Right renal pelvis (tissue), 4 donors: ENCODE results near the gene HOXB8. TPM values are rescaled to one million over a fixed set of nuclear protein-coding genes. Genes with fewer than 3 reads are reported as not detected.

Source experiments
- DNase-seq, 4 donors: peaks; one replicate each; pipeline ENCODE4 v3.0.0-alpha.2; 2013; ENCODE audit warnings: low read depth in 4 of 4, low spot score in 3 of 4, missing footprints in 1 of 4
- polyA plus RNA-seq, 4 donors: library from polyadenylated mRNA; unstranded; fragments of 120-200 nt; gene quantifications; one replicate each; pipeline ENCODE4 v1.2.1, GENCODE V29; 2013; ENCODE audit not compliant: insufficient read length in 4 of 4

The HOXB8 gene
- polyA plus RNA-seq, 4 donors = 47.3 to 55.5 (median 48.6) TPM

- no peak for DNase-seq
Observed at GRCh38 chr17:48571024-48571818, 43.9 kb downstream of the HOXB8 start.

- DNase-seq = no peak
Observed at GRCh38 chr17:48570325-48571023, 44.6 kb downstream of the HOXB8 start.

GRCh38 chr17:48569674-48570324 lies 45.3 kb downstream of the HOXB8 start:
- DNase-seq = no peak

DNA sequence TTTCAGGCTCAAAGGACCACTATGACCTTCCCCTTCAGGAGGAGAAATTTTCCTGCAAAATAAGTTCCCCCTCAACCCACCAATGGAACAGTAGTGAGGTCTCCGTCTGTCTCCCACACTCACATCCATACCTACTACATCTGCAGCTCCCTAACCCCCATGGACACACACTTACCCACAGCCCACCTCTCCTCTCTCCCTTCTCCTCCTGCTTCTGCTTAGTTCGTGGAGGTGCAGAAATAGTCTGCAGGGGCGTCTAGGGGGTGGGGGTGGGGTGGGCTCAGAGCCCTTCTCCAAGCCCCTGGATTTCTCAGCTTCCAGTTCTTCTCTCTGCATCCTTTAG lies 45.9 kb downstream of the HOXB8 start:
- DNase-seq = no peak

- DNase-seq = no peak
Observed at GRCh38 chr17:48568499-48569239, 46.4 kb downstream of the HOXB8 start.

GRCh38 chr17:48567646-48568354 lies 47.3 kb downstream of the HOXB8 start:
- DNase-seq = no peak

GRCh38 chr17:48567209-48567608 lies 47.9 kb downstream of the HOXB8 start:
- no peak for DNase-seq

DNA sequence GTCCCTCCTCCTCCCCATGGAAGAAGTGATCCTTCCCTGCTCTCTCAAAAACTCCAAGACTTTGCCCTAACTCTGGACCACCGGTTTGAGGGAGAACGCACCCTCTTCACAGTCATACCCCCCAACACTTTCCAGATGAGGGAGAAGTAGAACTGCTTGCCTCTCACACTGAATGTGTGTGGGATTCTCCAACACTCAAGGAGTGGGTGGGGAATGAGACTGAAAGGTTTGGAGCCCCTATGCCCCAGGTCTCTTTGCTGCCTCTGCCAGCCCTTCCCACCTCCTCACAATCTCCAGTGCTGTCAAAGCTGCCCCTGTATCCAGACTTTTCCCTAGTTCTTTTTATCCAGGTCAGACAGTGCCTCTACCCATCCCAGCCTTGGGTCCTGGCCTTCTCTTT lies 48.4 kb downstream of the HOXB8 start:
- no peak for DNase-seq

DNA sequence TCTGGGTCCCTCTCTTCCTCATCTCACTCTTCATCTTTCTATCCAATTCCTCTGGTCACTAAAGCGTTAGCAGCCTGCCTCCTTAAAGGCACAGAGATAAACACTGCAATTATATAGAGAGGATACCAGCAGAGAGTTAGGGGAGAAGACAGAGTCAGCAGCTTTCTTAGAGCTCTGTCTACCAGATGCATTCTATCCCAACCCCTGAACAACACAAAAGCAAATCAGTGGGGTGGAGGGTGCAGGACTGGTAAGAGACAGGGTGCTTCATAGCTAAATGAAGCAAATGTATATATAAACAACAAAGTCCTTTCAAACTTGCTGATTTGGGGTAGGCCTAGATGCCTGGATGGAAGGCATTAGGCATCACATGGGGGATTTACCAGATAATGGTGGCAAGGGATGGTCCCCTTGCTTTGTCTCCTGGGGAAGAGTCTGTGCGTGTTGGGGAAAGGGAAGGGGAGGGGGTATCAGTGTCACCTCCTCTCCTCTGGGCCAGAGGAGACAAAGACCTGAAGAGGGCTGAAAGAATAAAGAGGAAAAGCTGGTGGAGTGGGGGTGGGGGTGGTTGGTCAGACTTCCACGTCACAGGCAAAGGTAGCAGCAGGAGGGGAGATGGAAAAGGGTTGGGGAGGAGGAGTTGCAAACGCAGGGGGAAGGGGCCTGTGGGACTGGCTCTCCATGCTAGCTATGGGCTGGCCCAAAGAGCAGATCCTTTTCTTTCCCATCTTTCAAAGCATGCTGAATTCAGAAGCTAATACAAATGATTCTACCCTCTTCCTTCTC lies 49.0 kb downstream of the HOXB8 start:
- DNase-seq = no peak

DNA sequence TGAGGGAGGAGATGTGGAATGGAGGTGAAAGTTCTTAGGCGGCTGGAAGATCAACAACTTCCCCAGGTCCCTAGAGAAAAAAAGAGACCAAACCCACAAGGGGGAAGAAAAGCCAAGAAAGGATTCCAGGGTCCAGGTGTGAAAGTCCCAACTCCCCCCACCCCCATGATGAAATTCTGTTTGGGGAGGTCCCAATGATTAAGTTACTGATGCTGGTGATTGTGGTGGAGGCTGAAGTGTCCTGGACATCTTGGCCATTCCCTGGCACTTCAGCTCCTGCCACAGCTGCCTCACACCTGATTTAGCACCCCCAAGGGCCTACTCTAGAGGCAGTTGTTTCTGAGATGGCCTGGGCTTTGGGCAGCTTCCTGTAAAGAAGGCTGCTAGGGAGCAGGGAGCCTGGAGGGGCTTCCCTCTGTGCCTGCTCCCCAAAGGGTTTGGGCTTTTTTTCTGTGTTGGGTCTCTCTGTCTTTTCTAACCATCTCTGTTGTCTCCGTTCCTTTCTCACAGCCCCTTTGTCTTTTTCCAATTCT lies 50.0 kb downstream of the HOXB8 start:
- DNase-seq = no peak

GRCh38 chr17:48564188-48565021 lies 50.7 kb downstream of the HOXB8 start:
- no peak for DNase-seq

GRCh38 chr17:48563867-48564187 lies 51.3 kb downstream of the HOXB8 start:
- no peak for DNase-seq

DNA sequence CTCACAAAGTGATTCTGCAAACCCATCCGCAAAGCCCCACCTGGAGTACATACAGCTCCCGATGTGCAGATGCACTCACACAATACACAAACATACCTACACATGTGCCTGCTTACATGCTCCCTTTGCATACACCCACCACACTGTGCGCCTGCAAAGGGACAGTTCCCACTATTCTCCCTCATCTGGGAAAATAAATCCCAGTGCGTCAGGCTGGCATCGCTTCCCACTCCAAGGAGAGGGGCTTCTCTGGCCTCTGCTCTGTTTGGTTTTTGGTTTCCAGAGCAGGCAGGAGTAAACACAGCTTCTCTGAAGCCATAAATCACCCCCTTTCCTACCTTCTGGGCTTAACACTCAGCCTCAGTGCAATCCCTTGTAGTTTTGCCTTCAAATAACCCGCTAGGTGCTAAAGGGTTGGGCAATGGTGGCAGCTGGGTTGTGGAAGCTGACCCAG lies 51.7 kb downstream of the HOXB8 start:
- no peak for DNase-seq

- DNase-seq = no peak
Observed at GRCh38 chr17:48562934-48563333, 52.2 kb downstream of the HOXB8 start.
